Osteoblast (primary cell): ENCODE data around the gene FHIT. TPM values are rescaled to one million over a fixed set of nuclear protein-coding genes. Genes with fewer than 3 reads are reported as not detected.

Experiments used
- DNase-seq: peaks from one replicate; pipeline ENCODE4 v3.0.0; 2011; ENCODE audit warnings: low spot score, mixed read lengths; ENCODE audit not compliant: insufficient read length; ENCODE audit errors: missing footprints
- H2AFZ ChIP-seq: 2 replicates; pipeline ENCODE4 v1.6.0; 2011; ENCODE audit warnings: mild to moderate bottlenecking, low read length
- H3K27ac ChIP-seq: 2 replicates; pipeline ENCODE4 v1.5.1; 2011; ENCODE audit warnings: mild to moderate bottlenecking, low read depth, low read length, moderate library complexity
- H3K27me3 ChIP-seq: 2 replicates; pipeline ENCODE4 v1.6.0; 2012; ENCODE audit warnings: mild to moderate bottlenecking, control low read depth, inconsistent platforms, low read length, moderate library complexity; ENCODE audit not compliant: insufficient read depth
- H3K36me3 ChIP-seq: 2 replicates; pipeline ENCODE4 v1.5.1; 2011; ENCODE audit warnings: mild to moderate bottlenecking, low read length, control low read depth, moderate library complexity; ENCODE audit not compliant: insufficient read depth
- H3K4me1 ChIP-seq: 2 replicates; pipeline ENCODE4 v1.5.1; 2011; ENCODE audit warnings: mild to moderate bottlenecking, low read length, control low read depth, moderate library complexity; ENCODE audit not compliant: insufficient read depth
- H3K4me2 ChIP-seq: 2 replicates; pipeline ENCODE4 v1.6.0; 2011; ENCODE audit warnings: mild to moderate bottlenecking, low read length; ENCODE audit not compliant: insufficient read depth
- H3K4me3 ChIP-seq: fragments of 200-600 bp; sonication (generic); 3 replicates; pipeline ENCODE4 v1.5.1; 2012; ENCODE audit warnings: mild to moderate bottlenecking, low read length, inconsistent platforms; ENCODE audit not compliant: insufficient read depth
- H3K79me2 ChIP-seq: 2 replicates; pipeline ENCODE4 v1.6.0; 2012; ENCODE audit warnings: mild to moderate bottlenecking, low read length, control low read depth, inconsistent platforms; ENCODE audit not compliant: insufficient read depth
- H3K9me3 ChIP-seq: 2 replicates; pipeline ENCODE4 v1.5.1; 2011; ENCODE audit warnings: low read depth, low read length, control low read depth
- H4K20me1 ChIP-seq: 2 replicates; pipeline ENCODE4 v1.6.0; 2012; ENCODE audit warnings: mild to moderate bottlenecking, low read length, control low read depth; ENCODE audit not compliant: insufficient read depth
- CTCF ChIP-seq: IDR thresholded peaks from 2 replicates; pipeline ENCODE4 v1.5.1; 2011; ENCODE audit warnings: mild to moderate bottlenecking, low read depth, low read length, moderate library complexity; ENCODE audit errors: extremely low read depth
- total RNA-seq: library from RNA; depleted of rRNA; stranded (reverse); fragments of >200 nt; gene quantifications from 2 replicates; pipeline ENCODE4 v1.2.3, GENCODE V29; 2012

The FHIT gene
- total RNA-seq, 1 donor, result 3.3 TPM

DNA sequence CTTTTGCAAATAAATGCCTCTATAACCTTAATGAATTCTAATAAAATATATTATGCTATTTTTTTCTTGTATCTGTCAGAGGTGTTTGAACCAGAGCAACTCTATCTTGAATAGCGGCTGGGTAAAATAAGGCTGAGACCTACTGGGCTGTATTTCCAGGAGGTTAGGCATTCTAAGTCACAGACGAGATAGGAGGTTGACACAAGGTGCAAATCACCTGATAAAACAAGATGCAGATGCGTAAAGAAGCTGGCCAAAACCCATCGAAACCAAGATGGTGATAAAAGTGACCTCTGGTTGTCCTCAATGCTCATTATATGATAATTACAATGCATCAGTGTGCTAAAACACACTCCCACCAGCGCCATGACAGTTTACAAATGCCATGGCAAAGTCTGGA lies 990.7 kb downstream of the FHIT start:
- H3K79me2 ChIP-seq, result no peaks in the 10 kb centered on the region
- DNase-seq, result no peak
- H4K20me1 ChIP-seq, result no peaks in the 10 kb centered on the region
- TF ChIP-seq CTCF, result no peak
- no peak overlapping the region for H2AFZ ChIP-seq
- H3K4me3 ChIP-seq, result no peak overlapping the region
- no peaks in the 10 kb centered on the region for H3K27me3 ChIP-seq
- H3K36me3 ChIP-seq, result no peaks in the 10 kb centered on the region
- no peaks in the 10 kb centered on the region for H3K4me1 ChIP-seq
- no peak overlapping the region for H3K27ac ChIP-seq
- H3K4me2 ChIP-seq, result no peak overlapping the region
- H3K9me3 ChIP-seq, result no peaks in the 10 kb centered on the region

DNA sequence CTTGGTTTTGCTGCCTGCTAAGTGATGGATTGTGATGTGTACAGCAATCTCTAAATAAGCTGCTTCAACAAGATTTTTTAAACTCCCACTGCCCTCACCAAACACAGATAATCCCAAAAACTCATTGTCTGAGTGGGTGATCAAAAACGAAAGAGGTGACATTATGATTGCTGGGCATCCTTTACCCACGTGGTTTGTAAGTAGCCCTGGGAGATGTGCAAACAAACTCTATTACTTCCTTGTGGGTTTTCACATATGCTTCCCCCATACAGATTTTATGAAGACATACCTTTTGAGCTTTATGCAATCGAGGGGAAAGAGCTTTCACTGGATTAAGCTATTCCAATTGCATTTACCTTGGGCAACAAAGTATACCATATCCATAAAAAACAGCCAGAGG lies 1000.4 kb downstream of the FHIT start:
- no peaks in the 10 kb centered on the region for H4K20me1 ChIP-seq
- no peaks in the 10 kb centered on the region for H3K9me3 ChIP-seq
- no peak overlapping the region for H3K27ac ChIP-seq
- no peak overlapping the region for H3K4me2 ChIP-seq
- H3K27me3 ChIP-seq, result no peaks in the 10 kb centered on the region
- H2AFZ ChIP-seq, result no peak overlapping the region
- peak; percentile 3 for DNase-seq
- H3K4me1 ChIP-seq, result no peaks in the 10 kb centered on the region
- no peaks in the 10 kb centered on the region for H3K79me2 ChIP-seq
- no peak overlapping the region for H3K4me3 ChIP-seq
- no peaks in the 10 kb centered on the region for H3K36me3 ChIP-seq
- TF ChIP-seq CTCF, result no peak

DNA sequence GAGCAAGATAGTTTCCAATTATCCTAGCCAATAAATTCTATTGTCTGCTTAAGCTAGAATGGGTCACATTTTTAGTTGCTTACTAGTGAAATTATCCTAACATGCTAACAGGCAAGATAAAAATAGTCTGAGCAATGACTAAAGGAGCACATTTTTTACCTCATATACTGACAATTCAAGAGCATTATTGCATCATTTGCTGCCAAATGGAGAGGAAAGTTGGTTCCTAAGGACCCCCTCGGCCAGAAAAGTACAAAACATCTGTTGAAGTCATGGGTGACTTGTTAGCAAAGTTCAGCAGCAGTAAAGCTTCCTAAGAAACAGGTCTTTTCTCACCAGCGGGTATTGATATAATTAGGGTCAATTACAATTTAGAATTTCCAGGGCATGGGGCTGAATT lies 1001.0 kb downstream of the FHIT start:
- H3K27ac ChIP-seq, result no peak overlapping the region
- H3K4me2 ChIP-seq, result no peak overlapping the region
- no peaks in the 10 kb centered on the region for H3K27me3 ChIP-seq
- no peak for DNase-seq
- H2AFZ ChIP-seq, result no peak overlapping the region
- H3K79me2 ChIP-seq, result no peaks in the 10 kb centered on the region
- TF ChIP-seq CTCF, result no peak
- no peaks in the 10 kb centered on the region for H3K4me1 ChIP-seq
- H3K36me3 ChIP-seq, result no peaks in the 10 kb centered on the region
- H4K20me1 ChIP-seq, result no peaks in the 10 kb centered on the region
- no peak overlapping the region for H3K4me3 ChIP-seq
- no peaks in the 10 kb centered on the region for H3K9me3 ChIP-seq

DNA sequence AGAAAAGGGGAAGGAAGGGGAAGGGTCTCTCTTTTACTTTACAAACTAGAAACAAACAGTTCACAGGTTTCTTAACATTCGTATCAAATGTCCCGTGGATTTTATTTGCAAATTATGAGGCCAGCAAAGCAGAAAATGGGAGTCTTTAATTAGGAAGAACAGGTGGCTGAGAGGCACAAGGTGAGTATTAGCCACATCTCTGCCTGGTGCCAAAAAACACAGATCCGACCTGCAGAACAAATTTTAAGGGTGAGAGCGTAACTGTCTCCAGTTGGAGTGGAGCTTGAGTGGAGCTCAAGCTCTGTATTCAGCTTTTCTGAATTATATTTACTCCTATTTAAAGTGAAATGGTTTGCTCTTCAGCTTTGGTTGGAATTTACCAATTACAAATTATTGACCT lies 1004.9 kb downstream of the FHIT start:
- Histone ChIP-seq H3K9me3 (no peaks in the 10 kb centered on the region), H3K27me3 (no peaks in the 10 kb centered on the region), H3K4me2 (no peak overlapping the region), H3K27ac (no peak overlapping the region), H3K36me3 (no peaks in the 10 kb centered on the region), H3K79me2 (no peaks in the 10 kb centered on the region), H2AFZ (no peak overlapping the region), H3K4me1 (no peaks in the 10 kb centered on the region), H3K4me3 (no peak overlapping the region), H4K20me1 (no peaks in the 10 kb centered on the region)
- no peak for TF ChIP-seq CTCF
- DNase-seq, result no peak
